H9 (cell line): ENCODE measurements around the gene DAPK1. TPM values are rescaled to one million over a fixed set of nuclear protein-coding genes. Genes with fewer than 3 reads are reported as not detected.

Experiments used
- DNase-seq: peaks from one replicate; pipeline ENCODE4 v3.0.0-alpha.2; 2017
- H2AFZ ChIP-seq: one replicate; pipeline ENCODE4 v1.6.1; 2013; ENCODE audit warnings: mild to moderate bottlenecking, low read length, control low read depth, moderate library complexity
- H2AK5ac ChIP-seq: 2 replicates; pipeline ENCODE4 v1.6.1; 2013; ENCODE audit warnings: low read length, control low read depth, mixed read lengths; ENCODE audit not compliant: insufficient read length
- H2BK120ac ChIP-seq: one replicate; pipeline ENCODE4 v1.6.1; 2013; ENCODE audit warnings: low read depth, mild to moderate bottlenecking, low read length, control low read depth, inconsistent platforms; ENCODE audit not compliant: poor library complexity, severe bottlenecking
- H2BK12ac ChIP-seq: 2 replicates; pipeline ENCODE4 v1.6.1; 2013; ENCODE audit warnings: low read length, control low read depth, mixed read lengths, low read depth; ENCODE audit not compliant: insufficient read length
- H2BK15ac ChIP-seq: 2 replicates; pipeline ENCODE4 v1.6.1; 2013; ENCODE audit warnings: low read depth, low read length, control low read depth
- H2BK20ac ChIP-seq: one replicate; pipeline ENCODE4 v1.6.1; 2013; ENCODE audit warnings: low read depth, mild to moderate bottlenecking, low read length, control low read depth, inconsistent platforms; ENCODE audit not compliant: poor library complexity, severe bottlenecking
- H2BK5ac ChIP-seq: 2 replicates; pipeline ENCODE4 v1.6.1; 2013; ENCODE audit warnings: low read length, control low read depth, mixed read lengths; ENCODE audit not compliant: insufficient read length
- H3K14ac ChIP-seq: 2 replicates; pipeline ENCODE4 v1.6.1; 2013; ENCODE audit warnings: low read length, control low read depth; ENCODE audit not compliant: insufficient read depth
- H3K18ac ChIP-seq: 2 replicates; pipeline ENCODE4 v1.6.1; 2013; ENCODE audit warnings: low read depth, mild to moderate bottlenecking, mixed read lengths, low read length, control low read depth; ENCODE audit not compliant: insufficient read length
- H3K23ac ChIP-seq: 2 replicates; pipeline ENCODE4 v1.6.1; 2013; ENCODE audit warnings: low read length, control low read depth, mixed read lengths, low read depth; ENCODE audit not compliant: insufficient read length
- H3K23me2 ChIP-seq: 2 replicates; pipeline ENCODE4 v1.6.1; 2013; ENCODE audit warnings: low read depth, mild to moderate bottlenecking, mixed read lengths, low read length, control low read depth; ENCODE audit not compliant: insufficient read length, poor library complexity, severe bottlenecking
- H3K27ac ChIP-seq: 2 replicates; pipeline ENCODE4 v1.5.1; 2013; ENCODE audit warnings: low read length, control low read depth, mixed read lengths, low read depth; ENCODE audit not compliant: insufficient read length
- H3K27me3 ChIP-seq: 2 replicates; pipeline ENCODE4 v1.6.1; 2013; ENCODE audit warnings: low read length, control low read depth, inconsistent platforms; ENCODE audit not compliant: insufficient read depth
- H3K4ac ChIP-seq: 2 replicates; pipeline ENCODE4 v1.6.1; 2013; ENCODE audit warnings: low read depth, mild to moderate bottlenecking, control low read depth, inconsistent platforms, low read length, moderate library complexity
- H3K4me1 ChIP-seq: 2 replicates; pipeline ENCODE4 v1.6.1; 2013; ENCODE audit warnings: low read length, control low read depth, inconsistent platforms; ENCODE audit not compliant: insufficient read depth
- H3K4me2 ChIP-seq: 2 replicates; pipeline ENCODE4 v1.6.1; 2013; ENCODE audit warnings: low read length, control low read depth, mixed read lengths; ENCODE audit not compliant: insufficient read length, insufficient read depth
- H3K56ac ChIP-seq: 2 replicates; pipeline ENCODE4 v1.6.1; 2013; ENCODE audit warnings: low read depth, mild to moderate bottlenecking, mixed read lengths, low read length, control low read depth; ENCODE audit not compliant: insufficient read length
- H3K79me1 ChIP-seq: 2 replicates; pipeline ENCODE4 v1.6.1; 2013; ENCODE audit warnings: low read depth, mild to moderate bottlenecking, moderate library complexity, low read length, control low read depth, inconsistent platforms; ENCODE audit not compliant: insufficient read depth, poor library complexity, severe bottlenecking
- H3K79me2 ChIP-seq: 2 replicates; pipeline ENCODE4 v1.6.1; 2013; ENCODE audit warnings: low read length, control low read depth, inconsistent platforms; ENCODE audit not compliant: insufficient read depth
- H3K9ac ChIP-seq: 2 replicates; pipeline ENCODE4 v1.6.1; 2013; ENCODE audit warnings: low read length, control low read depth, mixed read lengths; ENCODE audit not compliant: insufficient read length; ENCODE audit errors: extremely low read depth
- H3K9me3 ChIP-seq: one replicate; pipeline ENCODE4 v1.6.1; 2013; ENCODE audit warnings: low read depth, low read length, inconsistent platforms; ENCODE audit not compliant: control insufficient read depth
- H3T11ph ChIP-seq: one replicate; pipeline ENCODE4 v1.6.1; 2013; ENCODE audit warnings: mild to moderate bottlenecking, low read length, control low read depth, inconsistent platforms
- H4K20me1 ChIP-seq: one replicate; pipeline ENCODE4 v1.6.1; 2013; ENCODE audit not compliant: control insufficient read depth, insufficient read length, insufficient read depth
- H4K5ac ChIP-seq: 2 replicates; pipeline ENCODE4 v1.6.1; 2013; ENCODE audit warnings: low read depth, mild to moderate bottlenecking, mixed read lengths, low read length, control low read depth; ENCODE audit not compliant: insufficient read length
- H4K8ac ChIP-seq: replicated peaks from 2 replicates; pipeline ENCODE4 v1.6.1; 2013; ENCODE audit warnings: low read length, control low read depth, mixed read lengths, low read depth; ENCODE audit not compliant: insufficient read length
- H4K91ac ChIP-seq: 2 replicates; pipeline ENCODE4 v1.6.1; 2013; ENCODE audit warnings: low read depth, mild to moderate bottlenecking, moderate library complexity, mixed read lengths, low read length, control low read depth; ENCODE audit not compliant: insufficient read length
- H3K27ac Mint-ChIP-seq, 3 experiments: 2 replicates in 2 of 3; 3 replicates in 1 of 3; pipeline ENCODE4 v1.8.0; 2020 to 2021; ENCODE audit warnings: mixed read lengths in 3 of 3, mild to moderate bottlenecking in 1 of 3, moderate library complexity in 1 of 3
- H3K27me3 Mint-ChIP-seq: 2 replicates; pipeline ENCODE4 v1.8.0; 2021; ENCODE audit warnings: low read depth, mild to moderate bottlenecking, moderate library complexity, mixed read lengths
- H3K36me3 Mint-ChIP-seq, 3 experiments: 2 replicates in 2 of 3; 3 replicates in 1 of 3; pipeline ENCODE4 v1.8.0; 2020 to 2021; ENCODE audit warnings: low read depth in 3 of 3, mixed read lengths in 3 of 3; ENCODE audit not compliant: insufficient read depth in 1 of 3
- H3K4me1 Mint-ChIP-seq, 2 experiments: 2 replicates each; pipeline ENCODE4 v1.8.0; 2020; ENCODE audit warnings: mixed read lengths in 2 of 2
- H3K4me3 Mint-ChIP-seq, 2 experiments: 2 replicates in 1 of 2; 3 replicates in 1 of 2; pipeline ENCODE4 v1.8.0; 2020 to 2021; ENCODE audit warnings: mild to moderate bottlenecking in 2 of 2, mixed read lengths in 2 of 2, moderate library complexity in 1 of 2
- H3K9me3 Mint-ChIP-seq, 2 experiments: 2 replicates in 1 of 2; 3 replicates in 1 of 2; pipeline ENCODE4 v1.8.0; 2020; ENCODE audit warnings: mild to moderate bottlenecking in 2 of 2, mixed read lengths in 2 of 2, moderate library complexity in 1 of 2
- total RNA-seq: library from RNA; stranded (reverse); gene quantifications from 2 replicates; pipeline ENCODE4 v1.2.1, GENCODE V29; 2021
- TF ChIP-seq, protein P1 (sequence below): fragments of 200-600 bp; sonication (generic); conservative IDR thresholded peaks from 3 replicates; pipeline ENCODE4 v1.8.0; 2021; ENCODE audit warnings: antibody characterized with exemption, mild to moderate bottlenecking

DAPK1 gene
- total RNA-seq, 1 experiment from 2014 or later = 79.4 TPM

GRCh38 chr9:87584326-87584725 lies 86.7 kb downstream of the DAPK1 start:
- Histone ChIP-seq H2BK15ac (no peak overlapping the region), H3K4me2 (no peak overlapping the region), H3K23ac (no peak overlapping the region), H3K9ac (no peak overlapping the region), H3K23me2 (no peaks in the 10 kb centered on the region), H3K4me1 (no peaks in the 10 kb centered on the region), H3K18ac (no peak overlapping the region), H3K27me3 (no peaks in the 10 kb centered on the region), H3K4ac (no peak overlapping the region), H2BK120ac (no peak overlapping the region), H3T11ph (no peak overlapping the region), H4K5ac (no peak overlapping the region), H3K27ac (no peak overlapping the region), H3K9me3 (no peaks in the 10 kb centered on the region), H3K79me1 (no peaks in the 10 kb centered on the region), H3K79me2 (peaks cover 2% of the 10 kb centered on the region; the same call in 1 of the 2 replicates), H2BK12ac (no peak overlapping the region), H3K56ac (no peak overlapping the region), H4K91ac (no peak overlapping the region), H2AFZ (no peak overlapping the region), H2BK20ac (no peak overlapping the region), H2AK5ac (no peak overlapping the region), H4K8ac (no peak overlapping the region), H4K20me1 (no peaks in the 10 kb centered on the region), H2BK5ac (no peak overlapping the region), H3K14ac (no peak overlapping the region)
- Mint-ChIP-seq H3K4me1 (peaks cover 10 to 17% of the 10 kb centered on the region in 2 experiments), H3K4me3 (no peak overlapping the region), H3K9me3 (no peaks in the 10 kb centered on the region), H3K36me3 (peaks cover 0 to 2% (median 0%) of the 10 kb centered on the region in 3 experiments; a peak in 2 of 7 replicates), H3K27ac (no peak overlapping the region), H3K27me3 (no peaks in the 10 kb centered on the region)
- TF ChIP-seq, protein P1, sequence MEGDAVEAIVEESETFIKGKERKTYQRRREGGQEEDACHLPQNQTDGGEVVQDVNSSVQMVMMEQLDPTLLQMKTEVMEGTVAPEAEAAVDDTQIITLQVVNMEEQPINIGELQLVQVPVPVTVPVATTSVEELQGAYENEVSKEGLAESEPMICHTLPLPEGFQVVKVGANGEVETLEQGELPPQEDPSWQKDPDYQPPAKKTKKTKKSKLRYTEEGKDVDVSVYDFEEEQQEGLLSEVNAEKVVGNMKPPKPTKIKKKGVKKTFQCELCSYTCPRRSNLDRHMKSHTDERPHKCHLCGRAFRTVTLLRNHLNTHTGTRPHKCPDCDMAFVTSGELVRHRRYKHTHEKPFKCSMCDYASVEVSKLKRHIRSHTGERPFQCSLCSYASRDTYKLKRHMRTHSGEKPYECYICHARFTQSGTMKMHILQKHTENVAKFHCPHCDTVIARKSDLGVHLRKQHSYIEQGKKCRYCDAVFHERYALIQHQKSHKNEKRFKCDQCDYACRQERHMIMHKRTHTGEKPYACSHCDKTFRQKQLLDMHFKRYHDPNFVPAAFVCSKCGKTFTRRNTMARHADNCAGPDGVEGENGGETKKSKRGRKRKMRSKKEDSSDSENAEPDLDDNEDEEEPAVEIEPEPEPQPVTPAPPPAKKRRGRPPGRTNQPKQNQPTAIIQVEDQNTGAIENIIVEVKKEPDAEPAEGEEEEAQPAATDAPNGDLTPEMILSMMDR = no peak
- DNase-seq = no peak
